Vagina (tissue), 2 donors: ENCODE measurements around the gene RAD50.

Experiments used
- CTCF ChIP-seq, 3 experiments: fragments of 450-650 bp in 2 of 3; fragments of 200-600 bp in 1 of 3; sonication (generic) in 1 of 3; IDR thresholded peaks; one replicate each; pipeline ENCODE4 v1.5.1; 2017 to 2019; ENCODE audit warnings: antibody characterized with exemption in 3 of 3, mild to moderate bottlenecking in 2 of 3, moderate library complexity in 2 of 3
- POLR2A ChIP-seq, 2 donors: fragments of 450-650 bp; IDR thresholded peaks; one replicate each; pipeline ENCODE4 v1.6.1; 2017; ENCODE audit warnings: antibody characterized with exemption in 2 of 2, mild to moderate bottlenecking in 2 of 2, moderate library complexity in 2 of 2
- POLR2AphosphoS5 ChIP-seq, 2 donors: sonication (generic); formaldehyde crosslinking; IDR thresholded peaks; one replicate each; pipeline ENCODE4 v1.9.0; 2017; ENCODE audit warnings: antibody characterized with exemption in 2 of 2, mild to moderate bottlenecking in 2 of 2, low read depth in 1 of 2; ENCODE audit not compliant: insufficient read depth in 1 of 2

GRCh38 chr5:132647473-132647872 lies 90.7 kb downstream of the RAD50 start:
- TF ChIP-seq CTCF (IDR thresholded peaks at IDR 0.05) (no peak), POLR2AphosphoS5 (IDR thresholded peaks at IDR 0.05; ENCODE audit: insufficient read depth in 1 of 2, low read depth in 1 of 2) (no peak), POLR2A (IDR thresholded peaks at IDR 0.05) (no peak)
